Measurements from ENCODE around the gene FAM98C.

Gene FAM98C

DNA sequence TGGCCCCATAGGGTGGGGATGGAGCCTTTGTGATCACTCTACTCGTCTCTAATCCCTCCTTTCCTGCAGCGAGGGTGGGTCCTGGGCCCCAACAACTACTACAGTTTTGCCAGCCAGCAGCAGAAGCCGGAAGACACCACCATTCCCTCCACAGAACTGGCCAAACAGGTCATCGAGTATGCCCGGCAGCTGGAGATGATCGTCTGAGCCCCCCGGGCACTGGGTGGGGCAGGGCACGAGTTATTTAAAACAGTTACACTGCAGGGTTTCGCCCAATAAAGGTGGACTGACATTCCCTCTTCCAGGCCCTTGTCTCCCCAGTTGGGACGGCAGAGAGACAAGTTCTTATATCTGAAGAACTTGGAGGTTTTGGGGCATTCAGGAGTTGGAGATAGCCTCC lies 19.7 kb upstream of the FAM98C start:
- Histone ChIP-seq H3K27ac (no peak overlapping the region), H3K27me3 (replicated peaks) (no peaks in the 10 kb centered on the region), H3K4me3 (ENCODE audit: low read depth, low read length) (no peak overlapping the region), H3K36me3 (replicated peaks) (peaks cover 64% of the 10 kb centered on the region)
- TF ChIP-seq CTCF (IDR thresholded peaks at IDR 0.05; ENCODE audit: low read depth, low read length, missing control alignments): no peak
- in situ Hi-C loops (cut with HindIII; ENCODE audit: low pct_ligation_motif_present, low sequenced_read_pairs): no loop called here
- DNase-seq: no peak

GRCh38 chr19:38383743-38384142 lies 19.1 kb upstream of the FAM98C start:
- no peak overlapping the region for H3K27ac ChIP-seq
- in situ Hi-C loops (cut with HindIII; ENCODE audit: low pct_ligation_motif_present, low sequenced_read_pairs): no loop called here
- peaks cover 62% of the 10 kb centered on the region for H3K36me3 ChIP-seq (replicated peaks)
- H3K4me3 ChIP-seq (ENCODE audit: low read depth, low read length): no peak overlapping the region
- H3K27me3 ChIP-seq (replicated peaks): no peaks in the 10 kb centered on the region
- no peak for TF ChIP-seq CTCF (IDR thresholded peaks at IDR 0.05; ENCODE audit: low read depth, low read length, missing control alignments)
- DNase-seq: no peak

GRCh38 chr19:38384209-38385027 lies 18.5 kb upstream of the FAM98C start:
- no peak overlapping the region for H3K4me3 ChIP-seq (ENCODE audit: low read depth, low read length)
- peaks cover 57% of the 10 kb centered on the region for H3K36me3 ChIP-seq (replicated peaks)
- H3K27me3 ChIP-seq (replicated peaks): no peaks in the 10 kb centered on the region
- peak; percentile 73 for TF ChIP-seq CTCF (IDR thresholded peaks at IDR 0.05; ENCODE audit: low read depth, low read length, missing control alignments)
- H3K27ac ChIP-seq: no peak overlapping the region
- in situ Hi-C loops (cut with HindIII; ENCODE audit: low pct_ligation_motif_present, low sequenced_read_pairs): no loop called here
- DNase-seq: no peak

DNA sequence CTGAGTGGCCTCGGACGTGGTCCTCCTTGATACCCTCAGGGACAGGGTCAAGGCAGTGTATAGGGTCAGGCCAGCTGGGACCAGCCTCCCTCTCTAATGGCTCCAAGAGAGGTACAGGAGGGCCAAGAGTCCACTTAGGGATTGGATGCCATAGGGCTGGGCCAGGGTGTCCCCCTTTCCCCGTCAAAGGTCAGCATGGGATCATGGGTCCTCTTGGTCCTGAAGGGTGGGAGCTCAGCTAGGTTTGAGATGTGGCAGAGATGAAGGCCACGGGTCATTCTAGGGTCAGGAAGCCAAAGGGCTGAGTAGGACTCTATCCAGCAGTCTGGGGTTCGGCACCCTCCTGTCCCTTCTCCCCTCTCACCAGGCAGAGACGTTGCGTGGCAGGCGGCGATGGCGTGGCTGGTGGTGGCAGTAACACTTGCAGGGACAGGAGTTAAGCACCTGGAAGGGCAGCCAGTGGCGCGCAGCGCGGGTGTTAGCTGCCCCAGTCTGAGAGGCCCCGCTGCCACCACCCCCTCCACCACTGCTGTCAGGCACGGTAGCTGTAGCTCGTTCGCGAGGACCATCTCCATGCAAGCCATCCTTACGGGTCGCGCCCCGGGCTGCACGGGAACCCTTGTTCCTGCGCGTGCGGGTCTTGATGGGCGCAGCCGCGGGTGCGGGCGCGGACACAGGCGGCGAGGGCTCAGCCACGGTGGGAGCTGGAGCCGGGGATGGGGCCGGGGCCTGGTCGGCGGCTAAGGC lies 17.7 kb upstream of the FAM98C start:
- peaks cover 49% of the 10 kb centered on the region for H3K36me3 ChIP-seq (replicated peaks)
- H3K27me3 ChIP-seq (replicated peaks): no peaks in the 10 kb centered on the region
- no peak for TF ChIP-seq CTCF (IDR thresholded peaks at IDR 0.05; ENCODE audit: low read depth, low read length, missing control alignments)
- in situ Hi-C loops (cut with HindIII; ENCODE audit: low pct_ligation_motif_present, low sequenced_read_pairs): no loop called here
- no peak for DNase-seq
- H3K27ac ChIP-seq: no peak overlapping the region
- H3K4me3 ChIP-seq (ENCODE audit: low read depth, low read length): no peak overlapping the region

- no peak for DNase-seq
- Histone ChIP-seq H3K27me3 (replicated peaks) (no peaks in the 10 kb centered on the region), H3K27ac (no peak overlapping the region), H3K36me3 (replicated peaks) (peaks cover 43% of the 10 kb centered on the region), H3K4me3 (ENCODE audit: low read depth, low read length) (no peak overlapping the region)
- in situ Hi-C loops (cut with HindIII; ENCODE audit: low pct_ligation_motif_present, low sequenced_read_pairs): no loop called here
- TF ChIP-seq CTCF (IDR thresholded peaks at IDR 0.05; ENCODE audit: low read depth, low read length, missing control alignments): no peak
These were observed 17.1 kb upstream of the FAM98C start for GRCh38 chr19:38385804-38386257.
